ENCODE measurements around the gene SLC6A9. TPM values are rescaled to one million over a fixed set of nuclear protein-coding genes. Genes with fewer than 3 reads are reported as not detected.

The SLC6A9 gene
- total and polyA plus RNA-seq, 4 donors, result 0.57 to 47.7 (median 3.6) TPM

GRCh38 chr1:44002165-44002564 is 29.1 kb downstream of the SLC6A9 start:
- Histone ChIP-seq H3K36me3 (ENCODE audit: control insufficient read depth in 4 of 4, insufficient read depth in 3 of 4, low read depth in 1 of 4, low read length in 3 of 4) (no peaks in the 10 kb centered on the region), H3K4me3 (ENCODE audit: low read depth in 1 of 3, low read length in 3 of 3) (no peak overlapping the region)
- TF ChIP-seq RAD21 (IDR thresholded peaks at IDR 0.05), result no peak
- TF ChIP-seq RXRA (IDR thresholded peaks at IDR 0.05), result no peak
- no peak for TF ChIP-seq NR2F2 (IDR thresholded peaks at IDR 0.05)
- no peak for TF ChIP-seq HNF4A (conservative IDR thresholded peaks at IDR 0.05)
- TF ChIP-seq ATF3 (IDR thresholded peaks at IDR 0.05), result no peak
- TF ChIP-seq HNF4G (IDR thresholded peaks at IDR 0.05), result no peak
- no peak for TF ChIP-seq YY1 (IDR thresholded peaks at IDR 0.05)
- no peak for TF ChIP-seq GABPA (IDR thresholded peaks at IDR 0.05 in 1 of 2, conservative IDR thresholded peaks at IDR 0.05 in 1 of 2)
- no peak for TF ChIP-seq REST (IDR thresholded peaks at IDR 0.05)
- no peak for TF ChIP-seq FOXA1 (IDR thresholded peaks at IDR 0.05)
- TF ChIP-seq FOXA2 (IDR thresholded peaks at IDR 0.05), result no peak
- TF ChIP-seq EGR1 (IDR thresholded peaks at IDR 0.05; ENCODE audit: low read depth in 2 of 2), result no peak
- no peak for TF ChIP-seq CTCF (IDR thresholded peaks at IDR 0.05; ENCODE audit: low read depth, low read length, missing input control)
- no peak for TF ChIP-seq TAF1 (conservative IDR thresholded peaks at IDR 0.05)
- TF ChIP-seq ZBTB33 (IDR thresholded peaks at IDR 0.05), result no peak

GRCh38 chr1:44000122-44000665 is 31.1 kb downstream of the SLC6A9 start:
- Histone ChIP-seq H3K36me3 (ENCODE audit: control insufficient read depth in 4 of 4, insufficient read depth in 3 of 4, low read depth in 1 of 4, low read length in 3 of 4) (no peaks in the 10 kb centered on the region), H3K27me3 (ENCODE audit: control insufficient read depth in 4 of 4, insufficient read depth in 4 of 4, low read length in 3 of 4) (no peaks in the 10 kb centered on the region), H3K9me3 (ENCODE audit: control insufficient read depth in 4 of 4, low read length in 3 of 4) (no peaks in the 10 kb centered on the region), H3K9ac (ENCODE audit: low read depth in 1 of 2, low read length in 2 of 2) (no peak overlapping the region), H3K4me1 (ENCODE audit: control insufficient read depth in 4 of 4, insufficient read depth in 4 of 4, low read length in 3 of 4) (no peaks in the 10 kb centered on the region), H3K4me3 (ENCODE audit: low read depth in 1 of 3, low read length in 3 of 3) (no peak overlapping the region), H3K27ac (ENCODE audit: low read depth in 1 of 2, low read length in 2 of 2) (no peak overlapping the region)
- no peak for DNase-seq (ENCODE audit: low spot score)
- WGBS, result 78% methylated on average over 8 of the region's 8 CpGs
- TF ChIP-seq EGR1 (IDR thresholded peaks at IDR 0.05; ENCODE audit: low read depth in 2 of 2), result no peak
- no peak for TF ChIP-seq YY1 (IDR thresholded peaks at IDR 0.05)
- no peak for TF ChIP-seq JUND (IDR thresholded peaks at IDR 0.05)
- TF ChIP-seq REST (IDR thresholded peaks at IDR 0.05), result no peak
- no peak for TF ChIP-seq NR2F2 (IDR thresholded peaks at IDR 0.05)
- no peak for TF ChIP-seq GABPA (IDR thresholded peaks at IDR 0.05 in 1 of 2, conservative IDR thresholded peaks at IDR 0.05 in 1 of 2)
- no peak for TF ChIP-seq FOXA2 (IDR thresholded peaks at IDR 0.05)
- TF ChIP-seq RXRA (IDR thresholded peaks at IDR 0.05), result no peak
- no peak for TF ChIP-seq RAD21 (IDR thresholded peaks at IDR 0.05)
- TF ChIP-seq MAX (IDR thresholded peaks at IDR 0.05), result no peak
- no peak for TF ChIP-seq HNF4A (conservative IDR thresholded peaks at IDR 0.05)
- TF ChIP-seq ATF3 (IDR thresholded peaks at IDR 0.05), result no peak
- TF ChIP-seq TAF1 (conservative IDR thresholded peaks at IDR 0.05), result no peak

More at GRCh38 chr1:44002165-44002564, 29.1 kb downstream of the SLC6A9 start:
- Histone ChIP-seq H3K9me3 (ENCODE audit: control insufficient read depth in 4 of 4, low read length in 3 of 4) (no peaks in the 10 kb centered on the region), H3K27me3 (ENCODE audit: control insufficient read depth in 4 of 4, insufficient read depth in 4 of 4, low read length in 3 of 4) (no peaks in the 10 kb centered on the region), H3K9ac (ENCODE audit: low read depth in 1 of 2, low read length in 2 of 2) (no peak overlapping the region), H3K4me1 (ENCODE audit: control insufficient read depth in 4 of 4, insufficient read depth in 4 of 4, low read length in 3 of 4) (peaks cover 0 to 4% (median 1%) of the 10 kb centered on the region in 4 donors), H3K27ac (ENCODE audit: low read depth in 1 of 2, low read length in 2 of 2) (no peak overlapping the region)
- no peak for DNase-seq (ENCODE audit: low spot score)
- WGBS, result 86% methylated on average over 8 of the region's 8 CpGs

All from liver (tissue), 9 donors.